ENCODE data around the gene FNTB. TPM values are rescaled to one million over a fixed set of nuclear protein-coding genes. Genes with fewer than 3 reads are reported as not detected.

FNTB gene
- total RNA-seq, 1 donor from 2014 or later = 19.9 TPM

GRCh38 chr14:64960762-64961276, 25.9 kb upstream of the FNTB start:
- Mint-ChIP-seq H3K4me3 (ENCODE audit: unreplicated experiment) (no peak overlapping the region), H3K9me3 (ENCODE audit: unreplicated experiment) (no peaks in the 10 kb centered on the region), H3K27me3 (ENCODE audit: low read depth, unreplicated experiment) (no peaks in the 10 kb centered on the region), H3K36me3 (ENCODE audit: low read depth, unreplicated experiment) (peaks cover 5% of the 10 kb centered on the region), H3K4me1 (ENCODE audit: low read depth, unreplicated experiment) (peaks cover 2% of the 10 kb centered on the region), H3K27ac (ENCODE audit: unreplicated experiment) (no peak overlapping the region)
- H3K4me1 ChIP-seq (ENCODE audit: insufficient read depth, low read length) = no peaks in the 10 kb centered on the region
- H3K4me2 ChIP-seq (ENCODE audit: low read length) = no peak overlapping the region
- TF ChIP-seq CTCF (IDR thresholded peaks at IDR 0.05; ENCODE audit: insufficient read depth, low read depth, low read length) (no peak), EZH2 (IDR thresholded peaks at IDR 0.05; ENCODE audit: insufficient read depth, low read length) (no peak)
- H4K20me1 ChIP-seq (ENCODE audit: insufficient read depth, low read length) = peaks cover 7% of the 10 kb centered on the region
- FAIRE-seq = no peak
- H3K9ac ChIP-seq (ENCODE audit: low read length) = no peak overlapping the region
- no peak overlapping the region for H2AFZ ChIP-seq (ENCODE audit: low read depth, low read length)
- DNase-seq (ENCODE audit: low read depth) = no peak
- no peaks in the 10 kb centered on the region for H3K36me3 ChIP-seq (ENCODE audit: insufficient read depth, low read length)
- H3K4me3 ChIP-seq (ENCODE audit: insufficient read depth, low read depth, low read length) = no peak overlapping the region
- no peaks in the 10 kb centered on the region for H3K9me3 ChIP-seq (ENCODE audit: insufficient read depth, low read depth, low read length)
- no peaks in the 10 kb centered on the region for H3K27me3 ChIP-seq (ENCODE audit: insufficient read depth, low read length)
- H3K27ac ChIP-seq (ENCODE audit: low read depth, low read length) = no peak overlapping the region
- H3K79me2 ChIP-seq (ENCODE audit: insufficient read depth, low read length) = no peaks in the 10 kb centered on the region

GRCh38 chr14:64963611-64964010, 23.1 kb upstream of the FNTB start:
- H2AFZ ChIP-seq (ENCODE audit: low read depth, low read length) = no peak overlapping the region
- H4K20me1 ChIP-seq (ENCODE audit: insufficient read depth, low read length) = peaks cover 14% of the 10 kb centered on the region
- Mint-ChIP-seq H3K27ac (ENCODE audit: unreplicated experiment) (no peak overlapping the region), H3K36me3 (ENCODE audit: low read depth, unreplicated experiment) (peaks cover 10% of the 10 kb centered on the region), H3K4me1 (ENCODE audit: low read depth, unreplicated experiment) (peaks cover 7% of the 10 kb centered on the region), H3K4me3 (ENCODE audit: unreplicated experiment) (no peak overlapping the region), H3K27me3 (ENCODE audit: low read depth, unreplicated experiment) (no peaks in the 10 kb centered on the region), H3K9me3 (ENCODE audit: unreplicated experiment) (peaks cover 2% of the 10 kb centered on the region)
- peaks cover 5% of the 10 kb centered on the region for H3K4me1 ChIP-seq (ENCODE audit: insufficient read depth, low read length)
- H3K4me3 ChIP-seq (ENCODE audit: insufficient read depth, low read depth, low read length) = no peak overlapping the region
- H3K36me3 ChIP-seq (ENCODE audit: insufficient read depth, low read length) = no peaks in the 10 kb centered on the region
- FAIRE-seq (no peak), DNase-seq (ENCODE audit: low read depth) (no peak)
- no peak overlapping the region for H3K9ac ChIP-seq (ENCODE audit: low read length)
- no peak for TF ChIP-seq CTCF (IDR thresholded peaks at IDR 0.05; ENCODE audit: insufficient read depth, low read depth, low read length)
- no peak for TF ChIP-seq EZH2 (IDR thresholded peaks at IDR 0.05; ENCODE audit: insufficient read depth, low read length)
- no peak overlapping the region for H3K4me2 ChIP-seq (ENCODE audit: low read length)
- no peaks in the 10 kb centered on the region for H3K9me3 ChIP-seq (ENCODE audit: insufficient read depth, low read depth, low read length)
- H3K27ac ChIP-seq (ENCODE audit: low read depth, low read length) = no peak overlapping the region
- no peaks in the 10 kb centered on the region for H3K27me3 ChIP-seq (ENCODE audit: insufficient read depth, low read length)
- H3K79me2 ChIP-seq (ENCODE audit: insufficient read depth, low read length) = no peaks in the 10 kb centered on the region

- TF ChIP-seq EZH2 (IDR thresholded peaks at IDR 0.05; ENCODE audit: insufficient read depth, low read length) (no peak), CTCF (IDR thresholded peaks at IDR 0.05; ENCODE audit: insufficient read depth, low read depth, low read length) (no peak)
- Mint-ChIP-seq H3K27ac (ENCODE audit: unreplicated experiment) (no peak overlapping the region), H3K4me1 (ENCODE audit: low read depth, unreplicated experiment) (peaks cover 19% of the 10 kb centered on the region), H3K36me3 (ENCODE audit: low read depth, unreplicated experiment) (peaks cover 10% of the 10 kb centered on the region), H3K9me3 (ENCODE audit: unreplicated experiment) (peaks cover 2% of the 10 kb centered on the region), H3K4me3 (ENCODE audit: unreplicated experiment) (no peak overlapping the region), H3K27me3 (ENCODE audit: low read depth, unreplicated experiment) (no peaks in the 10 kb centered on the region)
- Histone ChIP-seq H3K4me1 (ENCODE audit: insufficient read depth, low read length) (peaks cover 10% of the 10 kb centered on the region), H3K9ac (ENCODE audit: low read length) (no peak overlapping the region), H3K4me3 (ENCODE audit: insufficient read depth, low read depth, low read length) (no peak overlapping the region), H4K20me1 (ENCODE audit: insufficient read depth, low read length) (peaks cover 25% of the 10 kb centered on the region), H2AFZ (ENCODE audit: low read depth, low read length) (no peak overlapping the region), H3K36me3 (ENCODE audit: insufficient read depth, low read length) (no peaks in the 10 kb centered on the region), H3K9me3 (ENCODE audit: insufficient read depth, low read depth, low read length) (no peaks in the 10 kb centered on the region), H3K27me3 (ENCODE audit: insufficient read depth, low read length) (no peaks in the 10 kb centered on the region), H3K4me2 (ENCODE audit: low read length) (no peak overlapping the region), H3K27ac (ENCODE audit: low read depth, low read length) (no peak overlapping the region), H3K79me2 (ENCODE audit: insufficient read depth, low read length) (no peaks in the 10 kb centered on the region)
- DNase-seq (ENCODE audit: low read depth) (no peak), FAIRE-seq (no peak)
Observed at GRCh38 chr14:64965356-64966000, 21.2 kb upstream of the FNTB start.

All from astrocyte (in vitro differentiated cells and primary cell).